ENCODE measurements around the gene RIN1. TPM values are rescaled to one million over a fixed set of nuclear protein-coding genes. Genes with fewer than 3 reads are reported as not detected.

RIN1 gene
- total and polyA plus RNA-seq, 9 of the 15 experiments (the other 6 are each of a cell fraction or from before 2014, with no cell fraction given): 0.01 to 1.2 (median 0.45) TPM; not detected in 1

DNA sequence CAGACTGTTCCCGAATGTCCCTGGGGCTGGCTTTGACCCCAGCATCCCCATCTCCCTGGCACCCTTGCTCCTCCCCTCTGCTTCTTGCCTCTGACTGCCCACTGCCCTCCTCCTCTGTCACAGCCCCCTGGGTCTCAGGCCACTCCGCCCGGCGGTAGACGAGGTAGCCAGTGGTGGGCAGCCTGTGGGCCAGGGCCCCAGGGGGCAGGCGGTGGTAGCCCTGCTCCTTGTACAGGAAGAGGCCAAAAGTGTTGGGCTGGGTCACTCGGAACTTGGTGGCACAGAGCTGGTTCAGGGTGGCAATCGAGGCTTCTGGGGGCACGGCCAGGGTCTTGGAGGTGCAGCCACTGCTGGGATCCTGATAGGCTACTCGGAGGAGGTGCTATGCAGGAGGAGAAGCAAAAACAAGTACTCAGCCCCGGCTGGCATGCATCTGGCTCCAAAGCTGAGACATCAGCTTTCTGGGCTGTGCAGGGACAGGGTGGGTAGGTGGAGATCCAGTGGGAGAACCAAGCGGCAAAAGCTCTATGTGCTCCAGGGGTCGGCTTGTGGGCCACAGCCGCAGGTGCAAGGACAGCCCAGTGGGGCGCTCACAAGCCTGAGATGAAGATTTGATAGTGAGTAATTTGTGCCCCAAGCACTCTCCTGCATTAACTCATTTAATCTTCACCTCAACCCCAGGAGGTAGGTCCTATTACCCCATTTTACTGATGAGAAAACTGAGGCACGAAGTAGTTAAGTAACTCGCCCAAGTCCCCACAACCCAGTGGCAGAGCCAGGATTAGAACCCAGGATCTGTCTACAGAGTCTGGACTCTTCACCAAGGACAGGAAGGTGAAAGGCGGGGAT lies 3.6 kb downstream of the RIN1 start:
- no peak overlapping the region for H3K4me2 ChIP-seq (ENCODE audit: insufficient read depth, low read length)
- CTCF ChIA-PET (ENCODE audit: low intra/inter-chr PET ratio): interaction anchor here (0.9 kb wide), 1 partner anchor 76 kb away, joined by 3 read pairs; no protein-coding TSS in a partner anchor
- H3K36me3 ChIP-seq (ENCODE audit: control insufficient read depth, insufficient read depth, low read length): peaks cover 8% of the 10 kb centered on the region; the same call in 1 of the 3 replicates
- WGBS (ENCODE audit: insufficient coverage, low coverage, missing lambda C conversion rate): 43% methylated on average over 17 of the region's 18 CpGs
- FAIRE-seq (no peak), ATAC-seq (no peak), DNase-seq (ENCODE audit: extremely low read depth in 1 of 4, low spot score in 3 of 4) (no peak)
- intact Hi-C loops (cut with micrococcal nuclease): no loop called here
- peaks cover 27 to 80% of the 10 kb centered on the region in 2 experiments for H3K4me1 ChIP-seq (replicated peaks in 1 of 2; ENCODE audit: control insufficient read depth in 2 of 2, insufficient read depth in 2 of 2, low read length in 2 of 2)
- no peaks in the 10 kb centered on the region for H3K79me2 ChIP-seq (ENCODE audit: control insufficient read depth, insufficient read depth, low read length)
- no peaks in the 10 kb centered on the region for H3K9me1 ChIP-seq (ENCODE audit: control insufficient read depth, insufficient read depth, low read length)
- no peak overlapping the region for H2AFZ ChIP-seq (ENCODE audit: low read depth, low read length)
- BruUV-seq (replicated peaks): no TSS peak
- H3K27me3 ChIP-seq (ENCODE audit: control insufficient read depth in 2 of 2, insufficient read depth in 2 of 2, low read length in 2 of 2): no peaks in the 10 kb centered on the region
- POLR2A ChIA-PET: interaction anchor here (0.9 to 1.5 kb wide), 3 partner anchors 9 to 24 kb away, joined by 3 to 6 read pairs (median 4); no protein-coding TSS in a partner anchor
- no peak overlapping the region for H3K4me3 ChIP-seq
- in situ Hi-C loops (cut with MboI): no loop called here
- H3K9ac ChIP-seq (ENCODE audit: insufficient read depth in 1 of 2, low read depth in 2 of 2, low read length in 2 of 2): peak overlapping the region in 1 of 2 experiments; percentile 61; a peak in 2 of 4 replicates
- no peaks in the 10 kb centered on the region for H3K9me3 ChIP-seq (replicated peaks; ENCODE audit: control insufficient read depth, insufficient read depth, low read depth, low read length)
- no peak overlapping the region for H3K27ac ChIP-seq (ENCODE audit: extremely low read depth, low read depth, low read length)
- H4K20me1 ChIP-seq (replicated peaks; ENCODE audit: control insufficient read depth, insufficient read depth, low read length): 0 out of 2 replicates have a peak, but pooled peaks cover 3% of the 10 kb centered on the region
- TF ChIP-seq SMARCA5 (IDR thresholded peaks at IDR 0.05) (peak; percentile 33; the same call in 1 of the 2 replicates), RBM14 (IDR thresholded peaks at IDR 0.05; ENCODE audit: borderline replicate concordance, insufficient read depth, low read depth, low read length) (no peak), GABPA (tag; conservative IDR thresholded peaks at IDR 0.05; ENCODE audit: low read depth) (no peak), ZNF121 (CRISPR knock-in tag; conservative IDR thresholded peaks at IDR 0.05) (peak; percentile 49), RBM25 (IDR thresholded peaks at IDR 0.05; ENCODE audit: low read depth, low read length, severe bottlenecking) (peak; percentile 74), PHF21A (IDR thresholded peaks at IDR 0.05; ENCODE audit: borderline replicate concordance, low read depth) (no peak), BCOR (IDR thresholded peaks at IDR 0.05) (peak; percentile 74), NCOA6 (IDR thresholded peaks at IDR 0.05) (no peak), RCOR1 (IDR thresholded peaks at IDR 0.05; ENCODE audit: borderline replicate concordance in 1 of 2, low read depth in 2 of 2, low read length in 2 of 2) (peak in 1 of 2 experiments; percentile 17; a peak in 1 of 4 replicates), BMI1 (IDR thresholded peaks at IDR 0.05; ENCODE audit: low read length) (no peak)
- TF ChIP-seq, protein P1, sequence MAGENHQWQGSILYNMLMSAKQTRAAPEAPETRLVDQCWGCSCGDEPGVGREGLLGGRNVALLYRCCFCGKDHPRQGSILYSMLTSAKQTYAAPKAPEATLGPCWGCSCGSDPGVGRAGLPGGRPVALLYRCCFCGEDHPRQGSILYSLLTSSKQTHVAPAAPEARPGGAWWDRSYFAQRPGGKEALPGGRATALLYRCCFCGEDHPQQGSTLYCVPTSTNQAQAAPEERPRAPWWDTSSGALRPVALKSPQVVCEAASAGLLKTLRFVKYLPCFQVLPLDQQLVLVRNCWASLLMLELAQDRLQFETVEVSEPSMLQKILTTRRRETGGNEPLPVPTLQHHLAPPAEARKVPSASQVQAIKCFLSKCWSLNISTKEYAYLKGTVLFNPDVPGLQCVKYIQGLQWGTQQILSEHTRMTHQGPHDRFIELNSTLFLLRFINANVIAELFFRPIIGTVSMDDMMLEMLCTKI (IDR thresholded peaks at IDR 0.05; ENCODE audit: partially characterized antibody): no peak
- TF ChIP-seq, protein P2, sequence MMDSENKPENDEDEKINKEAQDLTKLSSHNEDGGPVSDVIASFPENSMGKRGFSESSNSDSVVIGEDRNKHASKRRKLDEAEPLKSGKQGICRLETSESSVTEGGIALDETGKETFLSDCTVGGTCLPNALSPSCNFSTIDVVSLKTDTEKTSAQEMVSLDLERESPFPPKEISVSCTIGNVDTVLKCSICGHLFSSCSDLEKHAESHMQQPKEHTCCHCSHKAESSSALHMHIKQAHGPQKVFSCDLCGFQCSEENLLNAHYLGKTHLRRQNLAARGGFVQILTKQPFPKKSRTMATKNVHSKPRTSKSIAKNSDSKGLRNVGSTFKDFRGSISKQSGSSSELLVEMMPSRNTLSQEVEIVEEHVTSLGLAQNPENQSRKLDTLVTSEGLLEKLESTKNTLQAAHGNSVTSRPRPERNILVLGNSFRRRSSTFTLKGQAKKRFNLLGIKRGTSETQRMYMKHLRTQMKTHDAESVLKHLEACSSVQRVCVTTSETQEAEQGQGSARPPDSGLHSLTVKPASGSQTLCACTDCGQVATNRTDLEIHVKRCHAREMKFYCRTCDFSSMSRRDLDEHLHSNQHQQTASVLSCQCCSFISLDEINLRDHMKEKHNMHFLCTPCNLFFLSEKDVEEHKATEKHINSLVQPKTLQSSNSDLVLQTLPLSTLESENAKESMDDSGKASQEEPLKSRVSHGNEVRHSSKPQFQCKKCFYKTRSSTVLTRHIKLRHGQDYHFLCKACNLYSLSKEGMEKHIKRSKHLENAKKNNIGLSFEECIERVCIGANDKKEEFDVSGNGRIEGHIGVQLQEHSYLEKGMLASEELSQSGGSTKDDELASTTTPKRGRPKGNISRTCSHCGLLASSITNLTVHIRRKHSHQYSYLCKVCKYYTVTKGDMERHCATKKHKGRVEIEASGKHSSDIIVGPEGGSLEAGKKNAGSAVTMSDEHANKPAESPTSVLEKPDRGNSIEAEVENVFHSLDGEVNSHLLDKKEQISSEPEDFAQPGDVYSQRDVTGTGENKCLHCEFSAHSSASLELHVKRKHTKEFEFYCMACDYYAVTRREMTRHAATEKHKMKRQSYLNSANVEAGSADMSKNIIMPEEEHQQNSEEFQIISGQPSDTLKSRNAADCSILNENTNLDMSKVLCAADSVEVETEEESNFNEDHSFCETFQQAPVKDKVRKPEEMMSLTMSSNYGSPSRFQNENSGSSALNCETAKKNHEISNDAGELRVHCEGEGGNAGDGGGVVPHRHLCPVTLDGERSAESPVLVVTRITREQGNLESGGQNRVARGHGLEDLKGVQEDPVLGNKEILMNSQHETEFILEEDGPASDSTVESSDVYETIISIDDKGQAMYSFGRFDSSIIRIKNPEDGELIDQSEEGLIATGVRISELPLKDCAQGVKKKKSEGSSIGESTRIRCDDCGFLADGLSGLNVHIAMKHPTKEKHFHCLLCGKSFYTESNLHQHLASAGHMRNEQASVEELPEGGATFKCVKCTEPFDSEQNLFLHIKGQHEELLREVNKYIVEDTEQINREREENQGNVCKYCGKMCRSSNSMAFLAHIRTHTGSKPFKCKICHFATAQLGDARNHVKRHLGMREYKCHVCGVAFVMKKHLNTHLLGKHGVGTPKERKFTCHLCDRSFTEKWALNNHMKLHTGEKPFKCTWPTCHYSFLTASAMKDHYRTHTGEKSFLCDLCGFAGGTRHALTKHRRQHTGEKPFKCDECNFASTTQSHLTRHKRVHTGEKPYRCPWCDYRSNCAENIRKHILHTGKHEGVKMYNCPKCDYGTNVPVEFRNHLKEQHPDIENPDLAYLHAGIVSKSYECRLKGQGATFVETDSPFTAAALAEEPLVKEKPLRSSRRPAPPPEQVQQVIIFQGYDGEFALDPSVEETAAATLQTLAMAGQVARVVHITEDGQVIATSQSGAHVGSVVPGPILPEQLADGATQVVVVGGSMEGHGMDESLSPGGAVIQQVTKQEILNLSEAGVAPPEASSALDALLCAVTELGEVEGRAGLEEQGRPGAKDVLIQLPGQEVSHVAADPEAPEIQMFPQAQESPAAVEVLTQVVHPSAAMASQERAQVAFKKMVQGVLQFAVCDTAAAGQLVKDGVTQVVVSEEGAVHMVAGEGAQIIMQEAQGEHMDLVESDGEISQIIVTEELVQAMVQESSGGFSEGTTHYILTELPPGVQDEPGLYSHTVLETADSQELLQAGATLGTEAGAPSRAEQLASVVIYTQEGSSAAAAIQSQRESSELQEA (IDR thresholded peaks at IDR 0.05; ENCODE audit: low read depth): no peak

Measured in K562 (cell line).